Thoracic aorta (tissue), 2 donors: ENCODE measurements around the gene NUDCD3. TPM values are rescaled to one million over a fixed set of nuclear protein-coding genes. Genes with fewer than 3 reads are reported as not detected.

Experiments
- ATAC-seq: fragments of 150-250 bp; one replicate; pipeline ENCODE4 v1.8.0; 2017; ENCODE audit warnings: low read depth; ENCODE audit not compliant: insufficient number of reproducible peaks, low FRiP score
- DNase-seq: peaks from one replicate; pipeline ENCODE4 v3.0.0-alpha.2; 2020; ENCODE audit warnings: low spot score
- H3K27ac ChIP-seq, 2 donors: fragments of 200-600 bp; sonication (generic); 1 replicate in 1 of 2; 2 replicates in 1 of 2; pipeline ENCODE4 v1.5.1; 2016; ENCODE audit warnings: mild to moderate bottlenecking in 2 of 2, moderate library complexity in 2 of 2
- H3K27me3 ChIP-seq: fragments of 200-600 bp; sonication (generic); replicated peaks from 2 replicates; pipeline ENCODE4 v1.6.0; 2016; ENCODE audit warnings: mild to moderate bottlenecking; ENCODE audit not compliant: insufficient read depth
- H3K36me3 ChIP-seq: fragments of 200-600 bp; sonication (generic); one replicate; pipeline ENCODE4 v1.5.1; 2016
- H3K4me1 ChIP-seq, 2 donors: fragments of 200-600 bp; sonication (generic); 1 replicate in 1 of 2; 2 replicates in 1 of 2; pipeline versions ENCODE4 v1.5.1 to v1.6.0; 2016; ENCODE audit warnings: low read depth in 2 of 2, mild to moderate bottlenecking in 1 of 2; ENCODE audit not compliant: control insufficient read depth in 1 of 2
- H3K4me3 ChIP-seq: fragments of 200-600 bp; sonication (generic); 2 replicates; pipeline ENCODE4 v1.5.1; 2016; ENCODE audit warnings: mild to moderate bottlenecking
- H3K9me3 ChIP-seq: fragments of 200-600 bp; sonication (generic); 2 replicates; pipeline ENCODE4 v1.5.1; 2016
- CTCF ChIP-seq: fragments of 200-600 bp; sonication (generic); IDR thresholded peaks from one replicate; pipeline ENCODE4 v1.5.1; 2019; ENCODE audit warnings: antibody characterized with exemption
- total RNA-seq, 2 donors: library from RNA; depleted of rRNA; stranded (reverse); fragments of >200 nt; gene quantifications; one replicate each; pipeline versions ENCODE4 v1.1.0 to v1.2.3, GENCODE V29; 2016

The NUDCD3 gene
- total RNA-seq, 2 donors from 2014 or later = 57.0 to 64.5 TPM

- no peak for ATAC-seq
- peak overlapping the region; percentile 84 to 86 for H3K27ac ChIP-seq
- no peaks in the 10 kb centered on the region for H3K27me3 ChIP-seq
- H3K9me3 ChIP-seq = no peaks in the 10 kb centered on the region
- H3K4me1 ChIP-seq = peaks cover 29 to 47% of the 10 kb centered on the region in 2 donors
- H3K4me3 ChIP-seq = no peak overlapping the region
- no peak for TF ChIP-seq CTCF
- no peak for DNase-seq
- no peaks in the 10 kb centered on the region for H3K36me3 ChIP-seq
These were observed 108.8 kb downstream of the NUDCD3 start for GRCh38 chr7:44381494-44382220.

GRCh38 chr7:44380831-44381493 lies 109.5 kb downstream of the NUDCD3 start:
- H3K4me3 ChIP-seq = no peak overlapping the region
- no peaks in the 10 kb centered on the region for H3K27me3 ChIP-seq
- DNase-seq (no peak), ATAC-seq (no peak)
- H3K9me3 ChIP-seq = no peaks in the 10 kb centered on the region
- no peaks in the 10 kb centered on the region for H3K36me3 ChIP-seq
- peaks cover 29 to 40% of the 10 kb centered on the region in 2 donors for H3K4me1 ChIP-seq
- no peak for TF ChIP-seq CTCF
- peak overlapping the region in 1 of 2 donors; percentile 84 for H3K27ac ChIP-seq

- Histone ChIP-seq H3K27me3 (no peaks in the 10 kb centered on the region), H3K27ac (peak overlapping the region in 1 of 2 donors; percentile 11), H3K36me3 (no peaks in the 10 kb centered on the region), H3K9me3 (no peaks in the 10 kb centered on the region), H3K4me3 (no peak overlapping the region), H3K4me1 (peaks cover 29 to 34% of the 10 kb centered on the region in 2 donors)
- no peak for TF ChIP-seq CTCF
- DNase-seq (no peak), ATAC-seq (no peak)
These were observed 110.1 kb downstream of the NUDCD3 start for GRCh38 chr7:44380189-44380830.

- no peak for TF ChIP-seq CTCF
- no peak overlapping the region for H3K4me3 ChIP-seq
- no peak for DNase-seq
- H3K27ac ChIP-seq = peak overlapping the region in 1 of 2 donors; percentile 11
- no peaks in the 10 kb centered on the region for H3K9me3 ChIP-seq
- peaks cover 23 to 26% of the 10 kb centered on the region in 2 donors for H3K4me1 ChIP-seq
- no peaks in the 10 kb centered on the region for H3K36me3 ChIP-seq
- no peaks in the 10 kb centered on the region for H3K27me3 ChIP-seq
- no peak for ATAC-seq
These were observed 110.9 kb downstream of the NUDCD3 start for GRCh38 chr7:44379366-44380188.
